GM19324 (cell line): ENCODE data around the gene ALDH2.

Experiments used
- ATAC-seq: cut with Tn5 transposase; IDR thresholded peaks from one replicate; pipeline ENCODE4 v1.9.1; 2021; ENCODE audit warnings: mild to moderate bottlenecking, moderate library complexity; ENCODE audit not compliant: unreplicated experiment, low FRiP score

The ALDH2 gene

GRCh38 chr12:111850526-111850925, 83.8 kb downstream of the ALDH2 start:
- ATAC-seq: no peak

GRCh38 chr12:111858186-111858585, 91.5 kb downstream of the ALDH2 start:
- no peak for ATAC-seq

GRCh38 chr12:111858778-111859177, 92.0 kb downstream of the ALDH2 start:
- ATAC-seq: no peak

- no peak for ATAC-seq
Observed at GRCh38 chr12:111864913-111865312, 98.2 kb downstream of the ALDH2 start.
